ENCODE measurements around the gene TTC33. TPM values are rescaled to one million over a fixed set of nuclear protein-coding genes. Genes with fewer than 3 reads are reported as not detected.

TTC33 gene, protein sequence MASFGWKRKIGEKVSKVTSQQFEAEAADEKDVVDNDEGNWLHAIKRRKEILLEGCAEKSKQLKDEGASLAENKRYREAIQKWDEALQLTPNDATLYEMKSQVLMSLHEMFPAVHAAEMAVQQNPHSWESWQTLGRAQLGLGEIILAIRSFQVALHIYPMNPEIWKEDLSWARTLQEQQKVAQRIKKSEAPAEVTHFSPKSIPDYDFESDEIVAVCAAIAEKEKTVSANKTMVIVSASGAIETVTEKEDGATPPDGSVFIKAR
- 10 to 100 TPM; 20.2 to 49.0 (median 32.6) TPM for total RNA-seq

DNA sequence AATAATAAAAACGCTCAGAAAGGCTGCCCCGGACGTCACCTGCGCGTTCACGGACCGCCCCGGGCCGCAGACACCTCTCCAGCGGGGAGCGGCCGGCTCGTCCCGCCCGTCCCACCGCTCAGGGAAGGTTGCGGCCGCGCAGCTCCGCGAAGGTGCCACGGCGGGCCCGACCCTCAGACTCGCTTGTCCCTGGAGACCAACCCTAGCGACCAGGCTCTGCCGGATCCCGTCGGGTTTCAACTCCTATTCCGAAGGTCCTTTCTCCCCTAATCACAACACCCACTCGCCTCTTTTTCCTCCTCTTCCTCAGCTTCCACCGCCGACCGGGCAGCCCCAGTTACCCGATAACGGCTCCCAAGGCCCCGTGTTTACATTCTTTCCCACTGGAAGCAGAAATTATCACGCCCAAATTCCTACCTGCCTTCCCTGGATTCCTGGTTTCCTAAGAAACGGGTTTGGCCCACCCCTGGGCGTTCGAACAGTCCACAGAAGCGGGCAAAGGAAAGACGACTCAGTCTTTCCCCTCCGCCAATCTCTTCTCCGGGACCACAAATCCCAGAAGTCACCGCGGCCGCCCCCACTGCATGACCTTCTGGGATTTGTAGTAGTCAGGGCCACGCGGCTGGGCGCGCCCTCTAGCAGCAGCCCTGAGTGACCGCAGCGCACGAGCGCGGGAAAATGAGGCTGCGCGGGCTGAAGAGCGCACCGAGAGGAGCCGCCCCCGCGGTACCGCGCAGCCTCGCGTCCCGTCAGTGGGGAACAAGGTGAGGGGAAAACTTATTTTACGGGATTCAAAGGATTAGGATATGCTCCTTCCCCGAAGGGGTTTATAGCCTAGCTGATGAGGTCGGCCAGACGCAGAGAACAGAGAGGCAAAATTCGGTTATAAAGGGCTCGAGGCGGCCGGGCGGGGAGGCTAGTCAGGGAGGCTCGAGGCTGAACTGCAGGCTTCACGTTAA is at the start of gene TTC33:
TSS of gene TTC33 (minus strand) at position 555 of the 959 bp plus-strand sequence. CDS start 8,943 bp downstream, outside the sequence.
- H3K27ac ChIP-seq, result peak within 1 kb of the TSS; percentile 91 to 95 (median 92)
- no peaks in the 10 kb centered on the region for H3K27me3 ChIP-seq
- no peaks in the 10 kb centered on the region for H3K9me3 ChIP-seq
- peak; percentile 94 for DNase-seq
- peaks cover 10% of the 10 kb centered on the region in 2 donors for H3K4me1 ChIP-seq
- H3K36me3 ChIP-seq, result no peaks in the 10 kb centered on the region
- TF ChIP-seq POLR2A (IDR thresholded peaks at IDR 0.05) (peak; percentile 61), CTCF (IDR thresholded peaks at IDR 0.05 in 4 of 5, conservative IDR thresholded peaks at IDR 0.05 in 1 of 5) (peak; percentile 25 to 75 (median 60))
- peak within 1 kb of the TSS; percentile 82 to 98 (median 85) for H3K4me3 ChIP-seq
- peak; percentile 96 for ATAC-seq
- in situ Hi-C loops (cut with MboI; ENCODE audit: low sequenced_read_pairs in 4 of 4), result loop anchor here in 1 of 4 donors (10.0 kb wide), 1 partner anchor 129 kb away; no protein-coding TSS in a partner anchor
- intact Hi-C loops (cut with DNase I; ENCODE audit: low total_unique reads), result loop anchor here (1.0 to 5.0 kb wide), 5 partner anchors 43 to 1149 kb away; partner anchors contain the start of genes PRKAA1, PTGER4, RIMOC1 and RPL37

GRCh38 chr5:40801771-40802562 is 46.2 kb upstream of the TTC33 start:
- DNase-seq (no peak), ATAC-seq (no peak)
- no peak for TF ChIP-seq CTCF (IDR thresholded peaks at IDR 0.05 in 4 of 5, conservative IDR thresholded peaks at IDR 0.05 in 1 of 5)
- TF ChIP-seq POLR2A (IDR thresholded peaks at IDR 0.05), result no peak
- peaks cover 4 to 5% of the 10 kb centered on the region in 2 donors for H3K4me1 ChIP-seq
- no peak overlapping the region for H3K4me3 ChIP-seq
- H3K9me3 ChIP-seq, result no peaks in the 10 kb centered on the region
- intact Hi-C loops (cut with DNase I; ENCODE audit: low total_unique reads), result no loop called here
- in situ Hi-C loops (cut with MboI; ENCODE audit: low sequenced_read_pairs in 4 of 4), result no loop called here
- no peak overlapping the region for H3K27ac ChIP-seq
- H3K36me3 ChIP-seq, result no peaks in the 10 kb centered on the region
- H3K27me3 ChIP-seq, result no peaks in the 10 kb centered on the region

GRCh38 chr5:40799258-40799657 is 43.5 kb upstream of the TTC33 start:
- H3K4me3 ChIP-seq, result no peak overlapping the region

More at GRCh38 chr5:40799258-40799657, 43.5 kb upstream of the TTC33 start:
- Histone ChIP-seq H3K9me3 (no peaks in the 10 kb centered on the region), H3K4me1 (peaks cover 19 to 21% of the 10 kb centered on the region in 2 donors), H3K27me3 (no peaks in the 10 kb centered on the region), H3K36me3 (no peaks in the 10 kb centered on the region), H3K27ac (peak overlapping the region in 1 of 4 donors; percentile 99)
- TF ChIP-seq CTCF (IDR thresholded peaks at IDR 0.05 in 4 of 5, conservative IDR thresholded peaks at IDR 0.05 in 1 of 5) (no peak), POLR2A (IDR thresholded peaks at IDR 0.05) (no peak)
- DNase-seq, result no peak
- intact Hi-C loops (cut with DNase I; ENCODE audit: low total_unique reads), result no loop called here
- in situ Hi-C loops (cut with MboI; ENCODE audit: low sequenced_read_pairs in 4 of 4), result no loop called here
- no peak for ATAC-seq
